Measurements from ENCODE around the gene GHR. TPM values are rescaled to one million over a fixed set of nuclear protein-coding genes. Genes with fewer than 3 reads are reported as not detected.

The GHR gene
- polyA plus RNA-seq, 3 donors: not detected

DNA sequence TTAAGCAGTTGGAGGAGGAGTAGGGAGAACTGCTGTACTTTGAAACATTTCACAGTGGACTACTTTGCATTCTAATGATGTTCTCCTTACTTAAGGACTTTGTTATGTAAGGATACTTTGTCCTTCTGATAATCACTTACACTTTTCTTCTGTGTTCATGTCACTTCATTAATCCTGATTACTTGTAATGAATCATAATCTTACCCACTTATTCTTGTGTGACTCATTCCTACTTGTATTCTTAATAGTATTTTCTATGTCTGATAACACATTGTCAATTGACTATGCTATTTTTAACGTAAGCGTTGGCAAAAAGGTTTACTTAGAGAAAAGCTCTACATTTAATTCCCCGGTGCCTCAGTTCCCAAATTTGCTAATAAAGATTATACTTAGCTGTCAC is 63.8 kb downstream of the GHR start:
- no peaks in the 10 kb centered on the region for H3K79me2 ChIP-seq (ENCODE audit: insufficient read depth, low read length)
- no peaks in the 10 kb centered on the region for H3K36me3 Mint-ChIP-seq
- no peaks in the 10 kb centered on the region for H3K4me1 ChIP-seq (ENCODE audit: control insufficient read depth in 1 of 2, insufficient read depth in 2 of 2, low read length in 2 of 2)
- H3K4me2 ChIP-seq (replicated peaks; ENCODE audit: extremely low read depth, low read length, poor library complexity, severe bottlenecking): no peak overlapping the region
- H3K27me3 ChIP-seq (ENCODE audit: control insufficient read depth in 2 of 2, insufficient read depth in 2 of 2, low read length in 2 of 2): no peaks in the 10 kb centered on the region
- peaks cover 6 to 12% (median 9%) of the 10 kb centered on the region in 7 donors for H3K9me3 Mint-ChIP-seq
- H3K9ac ChIP-seq (ENCODE audit: insufficient read depth, low read length, poor library complexity, severe bottlenecking): no peak overlapping the region
- H3K4me1 Mint-ChIP-seq: no peaks in the 10 kb centered on the region
- H3K27ac Mint-ChIP-seq: no peak overlapping the region
- peaks cover 3 to 8% of the 10 kb centered on the region in 2 donors for H3K9me3 ChIP-seq (replicated peaks in 1 of 2; ENCODE audit: control insufficient read depth in 1 of 2, insufficient read depth in 1 of 2, low read length in 2 of 2)
- no peak overlapping the region for H2AFZ ChIP-seq (ENCODE audit: insufficient read depth, low read depth, low read length, poor library complexity, severe bottlenecking)
- no peak overlapping the region for H3K27ac ChIP-seq (ENCODE audit: low read depth in 1 of 2, low read length in 2 of 2)
- TF ChIP-seq, protein P1, sequence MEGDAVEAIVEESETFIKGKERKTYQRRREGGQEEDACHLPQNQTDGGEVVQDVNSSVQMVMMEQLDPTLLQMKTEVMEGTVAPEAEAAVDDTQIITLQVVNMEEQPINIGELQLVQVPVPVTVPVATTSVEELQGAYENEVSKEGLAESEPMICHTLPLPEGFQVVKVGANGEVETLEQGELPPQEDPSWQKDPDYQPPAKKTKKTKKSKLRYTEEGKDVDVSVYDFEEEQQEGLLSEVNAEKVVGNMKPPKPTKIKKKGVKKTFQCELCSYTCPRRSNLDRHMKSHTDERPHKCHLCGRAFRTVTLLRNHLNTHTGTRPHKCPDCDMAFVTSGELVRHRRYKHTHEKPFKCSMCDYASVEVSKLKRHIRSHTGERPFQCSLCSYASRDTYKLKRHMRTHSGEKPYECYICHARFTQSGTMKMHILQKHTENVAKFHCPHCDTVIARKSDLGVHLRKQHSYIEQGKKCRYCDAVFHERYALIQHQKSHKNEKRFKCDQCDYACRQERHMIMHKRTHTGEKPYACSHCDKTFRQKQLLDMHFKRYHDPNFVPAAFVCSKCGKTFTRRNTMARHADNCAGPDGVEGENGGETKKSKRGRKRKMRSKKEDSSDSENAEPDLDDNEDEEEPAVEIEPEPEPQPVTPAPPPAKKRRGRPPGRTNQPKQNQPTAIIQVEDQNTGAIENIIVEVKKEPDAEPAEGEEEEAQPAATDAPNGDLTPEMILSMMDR (IDR thresholded peaks at IDR 0.05): no peak
- WGBS (ENCODE audit: insufficient coverage): no CpG with 5 or more reads among the region's 3 CpGs
- intact Hi-C loops (cut with micrococcal nuclease): no loop called here
- H3K27me3 Mint-ChIP-seq (ENCODE audit: low read depth in 3 of 3): peaks cover 0 to 2% (median 0%) of the 10 kb centered on the region in 3 donors
- no peak overlapping the region for H3K4me3 ChIP-seq (replicated peaks in 1 of 3; ENCODE audit: low read depth in 2 of 3, low read length in 3 of 3)
- no peaks in the 10 kb centered on the region for H4K20me1 ChIP-seq (ENCODE audit: insufficient read depth, low read length)
- no peak overlapping the region for H3K4me3 Mint-ChIP-seq
- no peak for DNase-seq
- no peaks in the 10 kb centered on the region for H3K36me3 ChIP-seq (replicated peaks in 1 of 2; ENCODE audit: control insufficient read depth in 1 of 2, insufficient read depth in 2 of 2, low read length in 2 of 2)

DNA sequence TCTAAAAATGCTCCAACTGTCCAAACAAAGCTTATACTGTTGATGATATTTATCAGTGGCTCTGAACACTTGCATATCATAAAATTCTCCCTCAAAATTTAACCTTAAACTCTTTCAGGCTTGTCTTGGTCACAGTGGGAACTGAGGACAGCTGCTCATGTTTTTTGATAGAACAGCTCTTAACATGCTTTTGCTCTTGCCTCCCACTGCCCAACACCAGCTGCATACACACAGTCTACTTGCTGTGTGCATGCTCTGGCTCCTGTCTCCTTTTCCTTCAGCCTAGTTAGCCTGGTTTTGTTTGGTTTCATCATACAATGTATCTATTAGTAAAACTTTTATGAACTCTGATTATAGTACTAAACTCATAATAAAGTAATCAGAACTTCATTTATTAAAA is 64.6 kb downstream of the GHR start:
- peaks cover 0 to 2% of the 10 kb centered on the region in 2 donors for H3K9me3 ChIP-seq (replicated peaks in 1 of 2; ENCODE audit: control insufficient read depth in 1 of 2, insufficient read depth in 1 of 2, low read length in 2 of 2)
- H3K4me3 ChIP-seq (replicated peaks in 1 of 3; ENCODE audit: low read depth in 2 of 3, low read length in 3 of 3): no peak overlapping the region
- no peaks in the 10 kb centered on the region for H3K4me1 ChIP-seq (ENCODE audit: control insufficient read depth in 1 of 2, insufficient read depth in 2 of 2, low read length in 2 of 2)
- no peak overlapping the region for H3K27ac Mint-ChIP-seq
- H2AFZ ChIP-seq (ENCODE audit: insufficient read depth, low read depth, low read length, poor library complexity, severe bottlenecking): no peak overlapping the region
- no peaks in the 10 kb centered on the region for H3K36me3 ChIP-seq (replicated peaks in 1 of 2; ENCODE audit: control insufficient read depth in 1 of 2, insufficient read depth in 2 of 2, low read length in 2 of 2)
- no peaks in the 10 kb centered on the region for H3K27me3 ChIP-seq (ENCODE audit: control insufficient read depth in 2 of 2, insufficient read depth in 2 of 2, low read length in 2 of 2)
- peaks cover 0 to 2% (median 0%) of the 10 kb centered on the region in 3 donors for H3K27me3 Mint-ChIP-seq (ENCODE audit: low read depth in 3 of 3)
- intact Hi-C loops (cut with micrococcal nuclease): no loop called here
- no peaks in the 10 kb centered on the region for H3K4me1 Mint-ChIP-seq
- no peak overlapping the region for H3K27ac ChIP-seq (ENCODE audit: low read depth in 1 of 2, low read length in 2 of 2)
- peaks cover under 1 to 7% (median 4%) of the 10 kb centered on the region in 7 donors for H3K9me3 Mint-ChIP-seq
- TF ChIP-seq, protein P1 (IDR thresholded peaks at IDR 0.05): no peak
- no peaks in the 10 kb centered on the region for H3K36me3 Mint-ChIP-seq
- no peak overlapping the region for H3K4me3 Mint-ChIP-seq
- H3K79me2 ChIP-seq (ENCODE audit: insufficient read depth, low read length): no peaks in the 10 kb centered on the region
- no peaks in the 10 kb centered on the region for H4K20me1 ChIP-seq (ENCODE audit: insufficient read depth, low read length)
- no peak for DNase-seq
- no peak overlapping the region for H3K9ac ChIP-seq (ENCODE audit: insufficient read depth, low read length, poor library complexity, severe bottlenecking)
- no peak overlapping the region for H3K4me2 ChIP-seq (replicated peaks; ENCODE audit: extremely low read depth, low read length, poor library complexity, severe bottlenecking)
